ENCODE measurements around the gene CADM2.
"Not testable (repeated sequence)": the region's sequence is repeated elsewhere in the genome, so short reads cannot be mapped to it uniquely, and the experiment has no call there.

Gene CADM2

GRCh38 chr3:85151555-85151954, 192.8 kb downstream of the CADM2 start:
- TF ChIP-seq, protein P1, sequence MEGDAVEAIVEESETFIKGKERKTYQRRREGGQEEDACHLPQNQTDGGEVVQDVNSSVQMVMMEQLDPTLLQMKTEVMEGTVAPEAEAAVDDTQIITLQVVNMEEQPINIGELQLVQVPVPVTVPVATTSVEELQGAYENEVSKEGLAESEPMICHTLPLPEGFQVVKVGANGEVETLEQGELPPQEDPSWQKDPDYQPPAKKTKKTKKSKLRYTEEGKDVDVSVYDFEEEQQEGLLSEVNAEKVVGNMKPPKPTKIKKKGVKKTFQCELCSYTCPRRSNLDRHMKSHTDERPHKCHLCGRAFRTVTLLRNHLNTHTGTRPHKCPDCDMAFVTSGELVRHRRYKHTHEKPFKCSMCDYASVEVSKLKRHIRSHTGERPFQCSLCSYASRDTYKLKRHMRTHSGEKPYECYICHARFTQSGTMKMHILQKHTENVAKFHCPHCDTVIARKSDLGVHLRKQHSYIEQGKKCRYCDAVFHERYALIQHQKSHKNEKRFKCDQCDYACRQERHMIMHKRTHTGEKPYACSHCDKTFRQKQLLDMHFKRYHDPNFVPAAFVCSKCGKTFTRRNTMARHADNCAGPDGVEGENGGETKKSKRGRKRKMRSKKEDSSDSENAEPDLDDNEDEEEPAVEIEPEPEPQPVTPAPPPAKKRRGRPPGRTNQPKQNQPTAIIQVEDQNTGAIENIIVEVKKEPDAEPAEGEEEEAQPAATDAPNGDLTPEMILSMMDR (IDR thresholded peaks at IDR 0.05; ENCODE audit: insufficient read depth, low read depth, low read length, missing control alignments) = no peak
- H3K4me3 ChIP-seq (ENCODE audit: low read length) = no peak overlapping the region
- no peak for DNase-seq (ENCODE audit: low read depth)

DNA sequence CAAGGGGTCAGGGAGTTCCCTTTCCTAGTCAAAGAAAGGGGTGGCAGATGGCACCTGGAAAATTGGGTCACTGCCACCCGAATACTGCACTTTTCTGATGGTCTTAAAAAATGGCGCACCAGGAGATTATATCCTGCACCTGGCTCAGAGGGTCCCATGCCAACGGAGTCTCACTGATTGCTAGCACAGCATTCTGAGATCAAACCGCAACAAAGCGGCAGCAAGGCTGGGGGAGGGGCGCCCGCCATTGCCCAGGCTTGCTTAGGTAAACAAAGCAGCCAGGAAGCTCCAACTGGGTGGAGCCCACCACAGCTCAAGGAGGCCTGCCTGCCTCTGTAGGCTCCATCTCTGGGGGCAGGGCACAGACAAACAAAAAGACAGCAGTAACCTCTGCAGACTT, 194.5 kb downstream of the CADM2 start:
- DNase-seq (ENCODE audit: low read depth); H3K4me3 ChIP-seq (ENCODE audit: low read length): not testable (repeated sequence)

- H3K4me3 ChIP-seq (ENCODE audit: low read length) = no peak overlapping the region
- DNase-seq (ENCODE audit: low read depth) = peak; percentile 27
These were observed 200.6 kb downstream of the CADM2 start for GRCh38 chr3:85159376-85159775.

DNA sequence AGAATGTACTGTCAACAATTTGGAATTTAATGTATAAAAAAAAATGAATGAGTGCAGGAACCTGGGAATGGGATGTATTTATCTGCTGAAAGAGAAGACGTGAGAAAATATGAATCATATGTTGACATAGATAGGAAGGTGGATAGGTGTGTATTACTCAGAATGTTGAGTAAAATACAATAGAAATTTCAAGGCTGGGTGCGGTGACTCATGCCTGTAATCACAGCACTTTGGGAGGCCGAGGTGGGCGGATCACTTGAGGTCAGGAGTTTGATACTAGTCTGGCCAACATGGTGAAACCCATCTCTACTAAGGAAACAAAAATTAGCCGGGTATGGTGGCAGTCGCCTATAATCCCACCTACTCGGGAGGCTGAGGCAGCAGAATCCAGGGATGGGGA, 202.8 kb downstream of the CADM2 start:
- TF ChIP-seq, protein P1 (IDR thresholded peaks at IDR 0.05; ENCODE audit: insufficient read depth, low read depth, low read length, missing control alignments) = no peak

More at GRCh38 chr3:85159376-85159775, 200.6 kb downstream of the CADM2 start:
- TF ChIP-seq, protein P1 (IDR thresholded peaks at IDR 0.05; ENCODE audit: insufficient read depth, low read depth, low read length, missing control alignments) = no peak

GRCh38 chr3:85162905-85163304, 204.1 kb downstream of the CADM2 start:
- TF ChIP-seq, protein P1 (IDR thresholded peaks at IDR 0.05; ENCODE audit: insufficient read depth, low read depth, low read length, missing control alignments) = no peak
- peak; percentile 73 for DNase-seq (ENCODE audit: low read depth)

More for the DNA sequence above, 202.8 kb downstream of the CADM2 start:
- no peak overlapping the region for H3K4me3 ChIP-seq (ENCODE audit: low read length)
- DNase-seq (ENCODE audit: low read depth) = peak; percentile 93

DNA sequence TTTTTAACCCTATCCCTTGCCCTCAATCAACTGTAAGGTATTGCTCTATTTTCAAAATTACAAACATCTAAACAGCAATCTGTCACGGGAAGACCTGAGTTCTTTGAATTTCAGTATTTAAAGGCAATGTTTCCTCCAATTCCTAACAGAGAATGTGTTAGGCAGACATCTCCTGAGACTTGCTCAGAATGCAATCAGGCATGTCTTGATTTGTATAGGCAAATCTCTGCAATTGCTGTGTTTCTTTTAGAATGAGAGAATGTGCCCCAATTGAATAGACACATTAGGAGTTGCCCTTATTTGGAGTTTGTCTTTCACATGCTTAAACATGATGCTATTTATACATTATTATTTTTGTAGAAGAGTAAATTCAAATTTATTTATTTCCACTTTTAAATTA, 205.6 kb downstream of the CADM2 start:
- DNase-seq (ENCODE audit: low read depth) = peak; percentile 78
- no peak overlapping the region for H3K4me3 ChIP-seq (ENCODE audit: low read length)
- TF ChIP-seq, protein P1 (IDR thresholded peaks at IDR 0.05; ENCODE audit: insufficient read depth, low read depth, low read length, missing control alignments) = no peak

More at GRCh38 chr3:85162905-85163304, 204.1 kb downstream of the CADM2 start:
- no peak overlapping the region for H3K4me3 ChIP-seq (ENCODE audit: low read length)

- no peak for DNase-seq (ENCODE audit: low read depth)
- TF ChIP-seq, protein P1 (IDR thresholded peaks at IDR 0.05; ENCODE audit: insufficient read depth, low read depth, low read length, missing control alignments) = no peak
- no peak overlapping the region for H3K4me3 ChIP-seq (ENCODE audit: low read length)
These were observed 208.8 kb downstream of the CADM2 start for GRCh38 chr3:85167576-85167975.
